Thymus (tissue), 14 donors: Measurements from ENCODE around the gene SH2D3A. TPM values are rescaled to one million over a fixed set of nuclear protein-coding genes. Genes with fewer than 3 reads are reported as not detected.

ENCODE experiments used
- DNase-seq, 9 donors: peaks; one replicate each; pipeline ENCODE4 v3.0.0-alpha.2; 2013; ENCODE audit warnings: low spot score in 9 of 9, low read depth in 6 of 9, missing footprints in 1 of 9
- H3K27ac ChIP-seq, 2 donors: one replicate each; pipeline ENCODE4 v1.5.1; 2013; ENCODE audit warnings: control low read depth in 1 of 2, low read depth in 1 of 2, low read length in 1 of 2, mild to moderate bottlenecking in 1 of 2, moderate library complexity in 1 of 2
- H3K27me3 ChIP-seq, 2 donors: one replicate each; pipeline ENCODE4 v1.5.1; 2013; ENCODE audit warnings: low read length in 1 of 2; ENCODE audit not compliant: control insufficient read depth in 2 of 2, insufficient read depth in 1 of 2
- H3K36me3 ChIP-seq, 2 donors: one replicate each; pipeline ENCODE4 v1.5.1; 2013; ENCODE audit warnings: low read length in 1 of 2, mild to moderate bottlenecking in 1 of 2, moderate library complexity in 1 of 2; ENCODE audit not compliant: control insufficient read depth in 2 of 2, insufficient read depth in 2 of 2
- H3K4me1 ChIP-seq, 2 donors: one replicate each; pipeline ENCODE4 v1.5.1; 2013; ENCODE audit warnings: low read length in 2 of 2; ENCODE audit not compliant: control insufficient read depth in 2 of 2, insufficient read depth in 2 of 2
- H3K4me3 ChIP-seq, 2 donors: one replicate each; pipeline ENCODE4 v1.5.1; 2013; ENCODE audit warnings: low read length in 2 of 2, control low read depth in 1 of 2, mild to moderate bottlenecking in 1 of 2
- H3K9me3 ChIP-seq, 2 donors: one replicate each; pipeline ENCODE4 v1.5.1; 2013; ENCODE audit warnings: low read length in 1 of 2, mild to moderate bottlenecking in 1 of 2; ENCODE audit not compliant: control insufficient read depth in 2 of 2, insufficient read depth in 1 of 2
- WGBS: extraction: QIAGEN DNeasy Blood & Tissue Kit; methylation state at CpG from one replicate; pipeline ENCODE4 v1.1.7; 2013; 5-methylcytosine and 5-hydroxymethylcytosine counted together
- long read RNA-seq, 10 donors: transcript quantifications; one replicate each; lab custom pipeline, GENCODE V29; 2026
- polyA plus RNA-seq: library from polyadenylated mRNA; stranded (reverse); fragments of 200-250 nt; gene quantifications from one replicate; pipeline ENCODE4 v1.2.3, GENCODE V29; 2013
- total RNA-seq: library from RNA; stranded (reverse); fragments of 120-200 nt; gene quantifications from one replicate; pipeline ENCODE4 v1.2.4, GENCODE V29; 2013
- donor health status: healthy.

SH2D3A gene
- 6.0 TPM for total RNA-seq
- 18.8 TPM for polyA plus RNA-seq
- long read RNA-seq, donor 1: 0 reads
- long read RNA-seq, donor 2, partial matches to known transcripts: 0 of 2 reads
- long read RNA-seq, donor 2, other reads (novel, unspliced or antisense): 0 of 2 reads
- long read RNA-seq, donor 3, partial matches to known transcripts: 0 of 1 reads
- long read RNA-seq, donor 3, other reads (novel, unspliced or antisense): 0 of 1 reads
- long read RNA-seq, donor 4: 0 reads
- long read RNA-seq, donor 5, partial matches to known transcripts: 0 of 2 reads
- long read RNA-seq, donor 5, other reads (novel, unspliced or antisense): 0 of 2 reads
- long read RNA-seq, donor 6: 0 reads
- long read RNA-seq, donor 7: 0 reads
- long read RNA-seq, donor 8: 0 reads
- long read RNA-seq, donor 9: 0 reads
- long read RNA-seq, donor 10: 0 reads

DNA sequence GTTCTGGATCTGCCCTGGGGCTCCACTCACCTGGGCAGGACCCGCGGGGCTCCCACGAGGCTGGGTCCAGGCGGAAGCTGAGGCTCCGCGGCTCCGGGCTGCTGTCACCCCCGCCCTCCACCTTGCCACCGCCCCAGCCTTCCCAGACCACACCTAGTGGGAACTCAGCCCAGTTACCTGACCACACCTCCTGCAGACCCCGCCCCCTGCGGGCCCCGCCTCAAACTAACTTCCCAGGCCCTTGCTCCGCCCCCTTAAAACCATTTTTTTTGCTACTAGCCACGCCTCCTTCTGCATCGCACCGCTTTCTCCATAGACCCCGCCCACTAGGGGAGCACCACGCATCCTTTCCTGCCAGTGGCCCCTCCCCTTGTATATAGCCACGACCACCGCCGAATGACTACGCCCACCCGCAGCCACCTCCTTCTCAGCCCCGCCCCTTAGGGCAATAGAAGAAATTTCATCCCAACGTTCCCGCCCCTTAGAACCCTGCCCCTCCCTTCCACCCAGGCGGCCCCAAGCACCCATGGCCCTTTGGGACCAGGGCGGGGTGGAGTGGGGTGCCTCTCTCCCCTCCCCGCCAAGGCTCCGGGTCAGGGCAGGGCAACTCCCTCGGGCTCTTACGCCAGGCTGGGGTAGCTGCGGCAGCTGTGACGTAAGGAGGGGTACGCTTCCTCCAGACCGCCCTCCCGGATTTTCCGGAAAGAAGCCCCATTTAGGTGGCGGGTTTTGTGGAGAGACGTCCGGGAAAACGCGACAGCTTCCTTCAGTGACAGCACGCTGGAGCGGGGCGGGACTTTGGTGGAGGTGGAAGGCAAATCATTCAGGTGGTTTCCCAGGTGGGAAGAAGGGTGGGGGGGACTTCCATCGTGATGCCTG lies at the start of gene SH2D3A:
Gene SH2D3A, minus strand, starts transcription at position 79 of the 879 bp plus-strand sequence. CDS start 3,687 bp downstream, outside the sequence.
- Histone ChIP-seq H3K27me3 (peaks cover 0 to 4% of the 10 kb centered on the region in 2 donors), H3K4me1 (peaks cover 11 to 42% of the 10 kb centered on the region in 2 donors), H3K27ac (peak within 1 kb of the TSS; percentile 85 to 86), H3K4me3 (peak within 1 kb of the TSS; percentile 73 to 75), H3K9me3 (peaks cover 0 to 4% of the 10 kb centered on the region in 2 donors), H3K36me3 (no peaks in the 10 kb centered on the region)
- WGBS: 3% methylated on average over 47 of the region's 47 CpGs
- peak; percentile 87 to 97 (median 92) for DNase-seq

DNA sequence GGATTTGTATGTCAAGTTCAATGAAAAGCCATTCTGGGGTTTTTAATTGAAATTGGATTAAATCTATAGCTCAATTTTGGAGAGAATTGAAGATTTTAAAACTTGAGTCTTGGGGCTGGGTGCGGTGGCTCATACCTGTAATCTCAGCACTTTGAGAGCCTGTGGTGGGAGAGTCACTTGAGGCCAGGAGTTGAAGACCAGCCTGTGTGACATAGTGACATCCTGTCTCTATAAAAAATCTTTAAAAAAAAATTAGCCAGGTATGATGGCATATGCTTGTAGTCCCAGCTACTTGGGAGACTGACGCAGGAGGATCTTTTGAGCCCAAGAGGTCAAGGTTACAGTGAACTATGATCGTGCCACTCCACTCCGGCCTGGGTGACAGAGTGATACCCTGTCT lies 46.4 kb upstream of the SH2D3A start:
- Histone ChIP-seq H3K36me3 (peaks cover 11 to 35% of the 10 kb centered on the region in 2 donors), H3K4me3 (no peak overlapping the region), H3K27me3 (no peaks in the 10 kb centered on the region), H3K27ac (no peak overlapping the region), H3K4me1 (peaks cover 0 to 4% of the 10 kb centered on the region in 2 donors), H3K9me3 (peaks cover 0 to 6% of the 10 kb centered on the region in 2 donors)
- 84% methylated on average over 4 of the region's 4 CpGs for WGBS
- no peak for DNase-seq

DNA sequence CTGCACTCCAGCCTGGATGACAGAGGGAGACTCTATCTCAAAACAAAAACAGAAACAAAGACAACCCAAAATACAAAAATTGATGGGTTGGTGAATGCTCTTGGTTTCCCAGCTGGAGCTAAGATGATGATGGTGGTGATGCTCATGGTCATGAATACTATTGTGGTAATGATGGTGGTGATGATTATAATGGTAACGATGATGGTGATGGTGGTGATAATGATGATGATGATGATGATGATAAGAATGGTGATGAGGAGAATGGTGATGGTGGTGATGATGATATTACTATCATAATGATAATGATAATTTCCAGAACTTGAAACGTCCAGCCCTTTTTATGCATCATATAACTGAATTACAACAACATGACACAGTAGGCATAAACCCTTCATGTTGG lies 45.4 kb upstream of the SH2D3A start:
- no peaks in the 10 kb centered on the region for H3K27me3 ChIP-seq
- H3K4me3 ChIP-seq: no peak overlapping the region
- DNase-seq: no peak
- H3K4me1 ChIP-seq: peaks cover 0 to 4% of the 10 kb centered on the region in 2 donors
- peaks cover 0 to 6% of the 10 kb centered on the region in 2 donors for H3K9me3 ChIP-seq
- H3K27ac ChIP-seq: no peak overlapping the region
- 95% methylated on average over 2 of the region's 2 CpGs for WGBS
- H3K36me3 ChIP-seq: peaks cover 11 to 34% of the 10 kb centered on the region in 2 donors

DNA sequence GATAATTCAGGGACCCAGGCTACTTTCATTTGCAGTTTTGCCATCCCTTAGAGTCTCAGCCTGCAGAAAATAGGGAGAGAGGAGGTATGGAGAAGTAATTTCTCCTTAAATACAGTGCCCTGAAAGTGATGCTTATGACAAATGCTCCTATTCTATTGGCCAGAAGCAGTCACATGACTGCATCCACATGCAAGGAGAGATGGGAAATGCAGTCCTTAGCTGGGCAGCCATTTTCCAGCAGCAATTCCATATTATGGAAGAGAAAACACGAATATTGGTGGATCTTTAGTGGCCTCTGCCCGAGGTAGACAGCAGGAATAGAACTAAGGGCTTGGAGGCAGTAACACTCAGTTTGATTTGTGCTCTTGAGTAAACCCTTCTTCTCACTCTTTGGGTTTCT lies 44.7 kb upstream of the SH2D3A start:
- no peak overlapping the region for H3K27ac ChIP-seq
- peaks cover 0 to 4% of the 10 kb centered on the region in 2 donors for H3K4me1 ChIP-seq
- peaks cover 11 to 38% of the 10 kb centered on the region in 2 donors for H3K36me3 ChIP-seq
- H3K4me3 ChIP-seq: no peak overlapping the region
- WGBS: 88% methylated on average over 2 of the region's 2 CpGs
- no peaks in the 10 kb centered on the region for H3K27me3 ChIP-seq
- peak in 1 of 9 donors; percentile 35 for DNase-seq
- H3K9me3 ChIP-seq: peaks cover 0 to 6% of the 10 kb centered on the region in 2 donors

DNA sequence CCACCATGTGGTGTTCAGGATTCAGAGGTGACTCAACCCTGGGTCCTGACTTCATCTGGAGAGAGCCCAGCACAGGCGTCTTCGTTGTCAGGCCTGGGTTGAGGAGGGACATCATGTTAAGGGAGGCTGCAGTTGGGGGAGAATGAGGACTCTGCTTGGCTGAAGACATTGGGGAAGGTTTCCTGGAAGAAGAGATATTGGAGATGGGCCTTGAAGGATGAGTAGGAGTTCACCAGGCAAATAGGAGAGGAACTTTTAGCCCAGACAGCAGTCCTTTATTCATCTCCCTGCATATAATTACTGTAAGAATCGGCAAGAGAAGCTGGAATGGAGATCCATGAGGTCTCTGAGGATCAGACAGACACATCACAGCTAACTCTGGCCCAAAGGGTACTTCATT lies 44.1 kb upstream of the SH2D3A start:
- Histone ChIP-seq H3K9me3 (peaks cover 0 to 2% of the 10 kb centered on the region in 2 donors), H3K4me3 (no peak overlapping the region), H3K27me3 (no peaks in the 10 kb centered on the region), H3K4me1 (peaks cover 0 to 4% of the 10 kb centered on the region in 2 donors), H3K27ac (no peak overlapping the region), H3K36me3 (peaks cover 10 to 37% of the 10 kb centered on the region in 2 donors)
- DNase-seq: no peak
- 99% methylated on average over 3 of the region's 3 CpGs for WGBS

DNA sequence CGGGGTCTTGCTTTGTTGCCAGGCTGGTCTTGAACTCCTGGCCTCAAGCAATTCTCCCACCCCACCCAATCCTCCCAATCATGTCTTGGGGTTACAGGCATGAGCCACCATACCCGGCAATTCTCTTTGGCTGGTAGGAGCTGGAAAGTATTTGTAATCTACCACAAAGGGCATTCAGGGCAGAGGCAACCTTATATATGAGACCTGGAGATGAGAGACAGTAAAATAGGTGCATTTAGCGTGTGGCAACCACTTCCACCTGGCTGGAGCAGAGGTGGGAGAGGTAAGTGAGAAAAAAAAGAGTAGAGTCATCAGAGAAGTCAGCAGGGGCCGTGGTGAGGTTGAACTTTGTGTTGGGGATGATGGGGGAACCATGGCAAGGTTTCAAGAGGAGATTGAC lies 42.0 kb upstream of the SH2D3A start:
- no peaks in the 10 kb centered on the region for H3K27me3 ChIP-seq
- WGBS: 89% methylated on average over 4 of the region's 4 CpGs
- H3K36me3 ChIP-seq: peaks cover 7 to 33% of the 10 kb centered on the region in 2 donors
- no peaks in the 10 kb centered on the region for H3K9me3 ChIP-seq
- H3K27ac ChIP-seq: no peak overlapping the region
- no peak for DNase-seq
- H3K4me3 ChIP-seq: no peak overlapping the region
- H3K4me1 ChIP-seq: peaks cover 0 to 4% of the 10 kb centered on the region in 2 donors

DNA sequence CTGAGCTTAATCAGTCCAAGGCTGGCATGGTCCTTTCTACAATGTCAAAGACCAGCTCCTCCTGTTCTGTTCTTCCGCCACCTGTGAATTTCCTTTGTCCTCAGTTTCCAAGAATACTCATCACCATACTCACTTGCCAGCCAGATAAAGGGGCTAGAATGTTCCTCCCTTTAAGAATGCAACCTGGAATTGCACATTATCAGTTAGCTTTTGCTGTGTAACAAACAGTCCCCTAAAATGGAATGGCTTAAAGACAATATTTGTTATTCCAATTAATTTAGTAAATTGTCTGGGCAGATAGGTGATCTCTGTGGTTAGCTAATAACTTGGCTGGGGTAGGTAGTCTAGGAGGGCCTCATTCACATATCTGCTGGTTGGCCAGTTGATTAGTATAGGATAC lies 41.3 kb upstream of the SH2D3A start:
- no peak for DNase-seq
- WGBS: 97% methylated on average over 1 of the region's 1 CpG
- Histone ChIP-seq H3K4me3 (no peak overlapping the region), H3K27me3 (no peaks in the 10 kb centered on the region), H3K9me3 (no peaks in the 10 kb centered on the region), H3K27ac (no peak overlapping the region), H3K4me1 (peaks cover 0 to 4% of the 10 kb centered on the region in 2 donors), H3K36me3 (peaks cover 7 to 37% of the 10 kb centered on the region in 2 donors)

DNA sequence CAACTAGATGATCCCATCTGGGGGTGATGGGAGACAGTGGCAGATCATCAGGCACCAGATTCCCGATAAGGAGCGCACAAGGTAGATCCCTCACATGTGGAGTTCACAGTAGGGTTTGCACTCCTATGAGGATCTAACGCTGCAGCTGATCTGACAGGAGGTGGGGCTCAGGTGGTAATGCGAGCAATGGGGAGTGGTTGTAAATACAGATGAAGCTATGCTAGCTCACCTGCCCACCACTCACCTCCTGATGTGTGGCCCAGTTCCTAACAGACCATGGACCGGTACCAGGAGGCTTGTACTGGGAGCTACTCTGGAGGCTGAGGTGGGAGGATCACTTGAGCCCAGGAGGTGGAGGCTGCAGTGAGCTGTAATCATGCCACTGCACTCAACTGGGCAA lies 40.1 kb upstream of the SH2D3A start:
- Histone ChIP-seq H3K4me1 (peaks cover 8 to 15% of the 10 kb centered on the region in 2 donors), H3K36me3 (peaks cover 7 to 37% of the 10 kb centered on the region in 2 donors), H3K4me3 (no peak overlapping the region), H3K9me3 (no peaks in the 10 kb centered on the region), H3K27ac (no peak overlapping the region), H3K27me3 (no peaks in the 10 kb centered on the region)
- 96% methylated on average over 5 of the region's 5 CpGs for WGBS
- DNase-seq: no peak

DNA sequence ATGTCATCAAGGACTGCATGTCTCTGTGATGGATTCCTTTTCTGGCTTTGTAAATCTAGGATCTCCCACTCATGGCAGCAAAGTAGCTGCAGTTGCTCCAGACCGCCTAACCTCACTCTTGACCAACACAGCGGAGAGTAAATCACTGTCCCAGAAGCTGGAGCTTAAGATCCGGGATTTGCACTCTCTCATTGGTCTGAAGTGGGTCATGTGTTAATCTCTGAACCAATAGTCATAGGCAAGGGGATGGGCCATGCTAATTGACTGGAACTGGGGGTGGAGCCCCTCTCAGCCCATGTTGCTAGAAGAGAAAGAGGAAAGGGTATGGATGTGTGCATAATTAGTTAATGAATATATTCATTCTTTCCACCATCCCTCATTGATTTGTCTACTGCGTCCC lies 39.3 kb upstream of the SH2D3A start:
- WGBS: 98% methylated on average over 4 of the region's 4 CpGs
- DNase-seq: no peak
- Histone ChIP-seq H3K27me3 (no peaks in the 10 kb centered on the region), H3K4me1 (peaks cover 9 to 19% of the 10 kb centered on the region in 2 donors), H3K27ac (no peak overlapping the region), H3K9me3 (no peaks in the 10 kb centered on the region), H3K36me3 (peaks cover 4 to 34% of the 10 kb centered on the region in 2 donors), H3K4me3 (no peak overlapping the region)
